Hepatocyte (in vitro differentiated cells): Measurements from ENCODE around the gene USHBP1. TPM values are rescaled to one million over a fixed set of nuclear protein-coding genes. Genes with fewer than 3 reads are reported as not detected.

Experiments
- DNase-seq: peaks from one replicate; pipeline ENCODE4 v3.0.0-alpha.2; 2016; ENCODE audit warnings: low spot score
- H2AFZ ChIP-seq: fragments of 200-600 bp; sonication (generic); 2 replicates; pipeline ENCODE4 v1.6.0; 2016; ENCODE audit warnings: antibody characterized with exemption, mild to moderate bottlenecking
- H3K27ac ChIP-seq: fragments of 200-600 bp; sonication (generic); 2 replicates; pipeline ENCODE4 v1.5.1; 2016; ENCODE audit warnings: mild to moderate bottlenecking
- H3K27me3 ChIP-seq: fragments of 200-600 bp; sonication (generic); 2 replicates; pipeline ENCODE4 v1.6.1; 2016
- H3K36me3 ChIP-seq: fragments of 200-600 bp; sonication (generic); replicated peaks from 2 replicates; pipeline ENCODE4 v1.5.1; 2016; ENCODE audit warnings: low read depth; ENCODE audit not compliant: insufficient read depth
- H3K4me1 ChIP-seq: fragments of 200-600 bp; sonication (generic); 2 replicates; pipeline ENCODE4 v1.5.1; 2016; ENCODE audit warnings: mild to moderate bottlenecking, moderate library complexity; ENCODE audit not compliant: insufficient read depth
- H3K4me2 ChIP-seq: fragments of 200-600 bp; sonication (generic); 2 replicates; pipeline ENCODE4 v1.6.0; 2016
- H3K4me3 ChIP-seq: fragments of 200-600 bp; sonication (generic); 2 replicates; pipeline ENCODE4 v1.5.1; 2016; ENCODE audit warnings: mild to moderate bottlenecking
- H3K79me2 ChIP-seq: fragments of 200-600 bp; sonication (generic); 2 replicates; pipeline ENCODE4 v1.6.0; 2017; ENCODE audit warnings: mild to moderate bottlenecking
- H3K9me2 ChIP-seq: fragments of 200-600 bp; sonication (generic); replicated peaks from 2 replicates; pipeline ENCODE4 v1.6.0; 2017; ENCODE audit warnings: mild to moderate bottlenecking; ENCODE audit not compliant: insufficient read depth
- H3K9me3 ChIP-seq: fragments of 200-600 bp; sonication (generic); 2 replicates; pipeline ENCODE4 v1.5.1; 2016; ENCODE audit warnings: low read depth, mild to moderate bottlenecking
- H4K20me1 ChIP-seq: fragments of 200-600 bp; sonication (generic); 2 replicates; pipeline ENCODE4 v1.6.0; 2016; ENCODE audit warnings: mild to moderate bottlenecking; ENCODE audit not compliant: insufficient read depth, poor library complexity, severe bottlenecking
- EZH2 ChIP-seq: fragments of 200-600 bp; sonication (generic); IDR thresholded peaks from 2 replicates; pipeline ENCODE4 v1.6.1; 2016; ENCODE audit warnings: antibody characterized with exemption, mild to moderate bottlenecking, borderline replicate concordance
- EZH2phosphoT487 ChIP-seq: fragments of 200-600 bp; sonication (generic); IDR thresholded peaks from one replicate; pipeline ENCODE4 v1.6.1; 2018; ENCODE audit warnings: antibody characterized with exemption, mild to moderate bottlenecking, low read depth, moderate library complexity; ENCODE audit not compliant: unreplicated experiment, severe bottlenecking
- WGBS: methylation state at CpG from one replicate; pipeline ENCODE4 v1.1.6; 2016; ENCODE audit warnings: low lambda C conversion rate; ENCODE audit errors: missing lambda C conversion rate; 5-methylcytosine and 5-hydroxymethylcytosine counted together
- polyA plus RNA-seq: library from polyadenylated mRNA; unstranded; fragments of >200 nt; fragmentation: Nextera tagmentation; extraction: Ambion mirVana; gene quantifications from 2 replicates; pipeline ENCODE4 v1.2.1, GENCODE V29; 2016
- total RNA-seq: library from RNA; depleted of rRNA; stranded (reverse); fragments of >200 nt; gene quantifications from 2 replicates; pipeline ENCODE4 v1.2.3, GENCODE V29; 2014
- TF ChIP-seq, protein P1 (sequence below): fragments of 200-600 bp; sonication (generic); IDR thresholded peaks from 2 replicates; pipeline ENCODE4 v1.5.1; 2016; ENCODE audit warnings: antibody characterized with exemption, mild to moderate bottlenecking; ENCODE audit not compliant: poor library complexity

Gene USHBP1
- total and polyA plus RNA-seq, 2 experiments from 2014 or later = 0.98 TPM; not detected in 1

DNA sequence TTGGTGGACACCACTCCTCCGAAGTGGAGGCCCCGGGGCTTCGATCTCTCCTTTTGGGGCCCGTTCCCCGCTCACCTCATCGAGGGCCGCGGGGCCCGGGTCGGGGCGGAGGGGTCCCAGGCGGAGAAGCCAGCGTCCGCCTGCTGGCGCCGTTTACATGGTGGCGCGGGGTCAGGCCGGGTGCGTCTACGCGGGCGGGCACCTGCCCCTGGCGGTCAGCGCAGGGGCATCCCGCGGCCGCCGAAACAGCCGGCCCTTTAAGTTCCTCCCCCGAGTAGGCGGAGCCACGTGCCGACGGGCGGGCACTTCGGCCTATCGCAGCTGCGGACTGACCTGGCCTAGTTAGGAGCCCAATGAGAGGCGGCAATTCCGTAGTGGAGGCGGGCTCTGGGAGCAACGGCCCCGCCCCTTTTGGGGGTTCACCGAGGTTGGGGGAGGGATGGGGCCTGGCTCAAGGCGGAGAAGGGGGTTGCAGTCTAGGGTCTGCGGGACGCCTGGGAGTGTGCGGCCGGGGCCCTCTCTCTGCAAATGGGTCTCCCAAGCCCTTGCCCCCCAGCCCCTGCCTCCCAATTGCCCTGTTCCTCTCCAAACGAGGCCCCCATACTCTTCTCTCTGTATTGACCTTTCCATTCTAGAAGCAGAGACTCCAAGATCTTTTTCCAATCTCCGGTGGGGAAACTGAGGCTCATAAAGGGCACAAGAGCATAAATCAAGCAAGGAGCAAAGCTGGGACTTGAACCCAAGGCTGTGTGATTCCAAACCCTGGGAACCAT, 38.8 kb upstream of the USHBP1 start, which contains the start of gene ABHD8:
Gene ABHD8 (minus strand): TSS at position 259 of the 773 bp plus-strand sequence. CDS start 1,809 bp downstream, outside the sequence.
- Histone ChIP-seq H2AFZ (peak within 1 kb of the TSS; percentile 79), H3K9me3 (no peaks in the 10 kb centered on the region), H3K9me2 (no peaks in the 10 kb centered on the region), H3K4me1 (peaks cover 18% of the 10 kb centered on the region), H4K20me1 (no peaks in the 10 kb centered on the region), H3K27ac (peak within 1 kb of the TSS; percentile 70), H3K36me3 (no peaks in the 10 kb centered on the region), H3K27me3 (no peaks in the 10 kb centered on the region), H3K4me2 (peak within 1 kb of the TSS; percentile 98), H3K4me3 (peak within 1 kb of the TSS; percentile 94), H3K79me2 (peaks cover 27% of the 10 kb centered on the region)
- TF ChIP-seq, protein P1, sequence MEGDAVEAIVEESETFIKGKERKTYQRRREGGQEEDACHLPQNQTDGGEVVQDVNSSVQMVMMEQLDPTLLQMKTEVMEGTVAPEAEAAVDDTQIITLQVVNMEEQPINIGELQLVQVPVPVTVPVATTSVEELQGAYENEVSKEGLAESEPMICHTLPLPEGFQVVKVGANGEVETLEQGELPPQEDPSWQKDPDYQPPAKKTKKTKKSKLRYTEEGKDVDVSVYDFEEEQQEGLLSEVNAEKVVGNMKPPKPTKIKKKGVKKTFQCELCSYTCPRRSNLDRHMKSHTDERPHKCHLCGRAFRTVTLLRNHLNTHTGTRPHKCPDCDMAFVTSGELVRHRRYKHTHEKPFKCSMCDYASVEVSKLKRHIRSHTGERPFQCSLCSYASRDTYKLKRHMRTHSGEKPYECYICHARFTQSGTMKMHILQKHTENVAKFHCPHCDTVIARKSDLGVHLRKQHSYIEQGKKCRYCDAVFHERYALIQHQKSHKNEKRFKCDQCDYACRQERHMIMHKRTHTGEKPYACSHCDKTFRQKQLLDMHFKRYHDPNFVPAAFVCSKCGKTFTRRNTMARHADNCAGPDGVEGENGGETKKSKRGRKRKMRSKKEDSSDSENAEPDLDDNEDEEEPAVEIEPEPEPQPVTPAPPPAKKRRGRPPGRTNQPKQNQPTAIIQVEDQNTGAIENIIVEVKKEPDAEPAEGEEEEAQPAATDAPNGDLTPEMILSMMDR = peak; percentile 52
- TF ChIP-seq EZH2phosphoT487 = no peak
- 3% methylated on average over 31 of the region's 52 CpGs for WGBS
- peak; percentile 98 for DNase-seq

GRCh38 chr19:17302391-17303166, 38.0 kb upstream of the USHBP1 start:
- peak overlapping the region; percentile 94 for H3K4me3 ChIP-seq
- peaks cover 18% of the 10 kb centered on the region for H3K4me1 ChIP-seq
- H3K9me3 ChIP-seq = no peaks in the 10 kb centered on the region
- H3K79me2 ChIP-seq = peaks cover 24% of the 10 kb centered on the region
- peak overlapping the region; percentile 98 for H3K4me2 ChIP-seq
- H4K20me1 ChIP-seq = no peaks in the 10 kb centered on the region
- no peaks in the 10 kb centered on the region for H3K36me3 ChIP-seq
- no peaks in the 10 kb centered on the region for H3K27me3 ChIP-seq
- 27% methylated on average over 17 of the region's 29 CpGs for WGBS
- H3K27ac ChIP-seq = peak overlapping the region; percentile 70
- H3K9me2 ChIP-seq = no peaks in the 10 kb centered on the region
- DNase-seq = no peak
- TF ChIP-seq EZH2phosphoT487 = no peak
- TF ChIP-seq EZH2 = no peak
- TF ChIP-seq, protein P1 = no peak
- H2AFZ ChIP-seq = peak overlapping the region; percentile 79

DNA sequence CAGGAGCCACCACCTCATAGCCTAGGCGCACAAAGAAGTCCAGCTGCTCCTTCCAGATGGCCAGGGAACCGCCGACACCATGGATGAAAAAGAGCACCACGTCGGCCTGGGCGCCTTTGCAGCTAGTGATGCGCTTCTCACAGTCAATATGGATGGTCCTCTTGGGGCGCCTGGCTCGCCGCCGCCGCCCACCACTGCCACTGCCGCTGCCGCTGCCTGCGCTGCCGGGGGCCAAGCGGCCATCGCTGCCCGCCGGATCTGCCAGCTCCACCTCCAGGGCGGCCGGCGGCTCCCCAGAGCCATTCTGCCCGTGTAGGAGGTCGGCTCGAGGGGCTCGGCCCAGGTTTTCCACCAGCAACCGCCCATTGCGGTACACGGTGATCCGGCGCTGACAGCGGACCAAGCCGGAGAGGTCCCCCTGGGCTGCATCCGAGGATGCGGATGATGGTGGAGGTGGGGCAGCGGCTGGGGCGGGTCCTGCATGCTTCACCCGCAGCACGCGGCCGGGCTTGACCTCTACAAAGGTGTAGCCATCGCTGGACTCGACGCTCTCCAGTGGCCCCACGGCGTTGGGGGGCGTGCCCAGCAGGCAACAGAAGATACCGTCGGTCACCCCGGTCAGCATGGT, 36.6 kb upstream of the USHBP1 start:
- TF ChIP-seq EZH2phosphoT487 = no peak
- TF ChIP-seq, protein P1 = no peak
- TF ChIP-seq EZH2 = no peak
- Histone ChIP-seq H3K9me2 (no peaks in the 10 kb centered on the region), H3K4me3 (no peak overlapping the region), H4K20me1 (no peaks in the 10 kb centered on the region), H3K4me2 (no peak overlapping the region), H3K4me1 (peaks cover 11% of the 10 kb centered on the region), H3K27ac (no peak overlapping the region), H3K27me3 (no peaks in the 10 kb centered on the region), H2AFZ (no peak overlapping the region), H3K36me3 (no peaks in the 10 kb centered on the region), H3K79me2 (peaks cover 17% of the 10 kb centered on the region), H3K9me3 (no peaks in the 10 kb centered on the region)
- no peak for DNase-seq
- WGBS = 96% methylated on average over 51 of the region's 51 CpGs
